K562 (cell line): ENCODE data around the gene SPOCD1. TPM values are rescaled to one million over a fixed set of nuclear protein-coding genes. Genes with fewer than 3 reads are reported as not detected.

Experiments used
- ARNT ChIP-seq, 2 experiments: fragments of 450-650 bp; IDR thresholded peaks; 2 replicates each; pipeline ENCODE4 v1.6.1; 2016; ENCODE audit warnings: mild to moderate bottlenecking in 1 of 2
- CBX8 ChIP-seq: fragments of 200-600 bp; sonication (generic); IDR thresholded peaks from 2 replicates; pipeline ENCODE4 v1.6.1; 2012; ENCODE audit warnings: borderline replicate concordance, mixed run types, low read depth, mild to moderate bottlenecking, moderate library complexity, mixed read lengths, low read length, control low read depth, inconsistent platforms; ENCODE audit not compliant: poor library complexity, severe bottlenecking; ENCODE audit errors: extremely low read depth
- CSDE1 ChIP-seq, 2 experiments: fragments of 450-650 bp; IDR thresholded peaks; 2 replicates each; pipeline ENCODE4 v1.6.1; 2016; ENCODE audit warnings: mild to moderate bottlenecking in 1 of 2
- DIDO1 ChIP-seq: fragments of 450-650 bp; IDR thresholded peaks from 2 replicates; pipeline ENCODE4 v1.6.1; 2016; ENCODE audit warnings: low read depth, missing biosample characterization, missing genetic modification characterization
- HDAC6 ChIP-seq: IDR thresholded peaks from 2 replicates; pipeline ENCODE4 v1.6.1; 2012; ENCODE audit warnings: low read depth, mild to moderate bottlenecking, control low read depth, inconsistent platforms, low read length, moderate library complexity
- HNRNPK ChIP-seq: fragments of 200-400 bp; formaldehyde crosslinking; IDR thresholded peaks from one replicate; pipeline ENCODE4 v1.6.1; 2018; ENCODE audit warnings: mild to moderate bottlenecking, low read depth, low read length; ENCODE audit not compliant: poor library complexity, severe bottlenecking
- MCM2 ChIP-seq: fragments of 450-650 bp; IDR thresholded peaks from 2 replicates; pipeline ENCODE4 v1.6.1; 2017; ENCODE audit warnings: low read depth, mild to moderate bottlenecking
- MLX ChIP-seq, 2 experiments: fragments of 450-650 bp in 1 of 2; sonication (generic) in 1 of 2; formaldehyde crosslinking; conservative IDR thresholded peaks; 2 replicates each; pipeline versions ENCODE4 v1.4.0 to v1.8.1; 2020 to 2022; ENCODE audit warnings: mild to moderate bottlenecking in 1 of 2, missing genetic modification reagents in 1 of 2
- OTX1 ChIP-seq: fragments of 450-650 bp; formaldehyde crosslinking; IDR thresholded peaks from 2 replicates; pipeline ENCODE4 v1.4.0; 2022; ENCODE audit warnings: mild to moderate bottlenecking
- RBM15 ChIP-seq: fragments of 200-400 bp; formaldehyde crosslinking; IDR thresholded peaks from 2 replicates; pipeline ENCODE4 v1.6.1; 2018; ENCODE audit warnings: mild to moderate bottlenecking, low read length, moderate library complexity; ENCODE audit not compliant: insufficient read depth
- RNF2 ChIP-seq: sonication (generic); IDR thresholded peaks from 2 replicates; pipeline ENCODE4 v1.6.1; 2016
- RUNX1 ChIP-seq: sonication (generic); IDR thresholded peaks from 2 replicates; pipeline ENCODE4 v1.6.1; 2016; ENCODE audit warnings: antibody characterized with exemption, low read depth
- STAT6 ChIP-seq: sonication (generic); formaldehyde crosslinking; IDR thresholded peaks from 2 replicates; pipeline ENCODE4 v1.8.1; 2023; ENCODE audit warnings: mild to moderate bottlenecking, missing genetic modification reagents
- THAP12 ChIP-seq: fragments of 250-450 bp; sonication (Bioruptor Pico); IDR thresholded peaks from 2 replicates; pipeline ENCODE4 v1.9.0; 2021; ENCODE audit warnings: mild to moderate bottlenecking, inconsistent platforms
- polyA plus RNA-seq, 8 experiments: library from polyadenylated mRNA; depleted of rRNA in 4 of 8; stranded (reverse) in 5 of 8; unstranded in 3 of 8; fragments of >200 nt; fragmentation: Nextera tagmentation in 2 of 8; fragmentation: Illumina TruSeq in 1 of 8; extraction: Ambion mirVana in 2 of 8; extraction: Trizol in 1 of 8; gene quantifications; 2 replicates each; pipeline versions ENCODE4 v1.2.1 to v1.2.3, GENCODE V29; 2011 to 2014; ENCODE audit warnings: inconsistent platforms in 1 of 8, missing spikeins in 1 of 8
- total RNA-seq, 7 experiments: library from RNA; depleted of rRNA in 6 of 7; stranded (reverse); fragments of >200 nt in 6 of 7; fragmentation: Illumina TruSeq in 2 of 7; extraction: Trizol in 2 of 7; gene quantifications; 2 replicates each; pipeline versions ENCODE4 v1.2.1 to v1.2.3, GENCODE V29; 2011 to 2021; ENCODE audit warnings: low replicate concordance in 1 of 7

The SPOCD1 gene
- total and polyA plus RNA-seq, 9 of the 15 experiments (the other 6 are each of a cell fraction or from before 2014, with no cell fraction given): 0.03 to 0.71 (median 0.26) TPM; not detected in 1

GRCh38 chr1:31760471-31761470, 55.1 kb downstream of the SPOCD1 start (continued):
- TF ChIP-seq HNRNPK (no peak), OTX1 (CRISPR knock-in tag) (no peak), MLX (CRISPR knock-in tag; conservative IDR thresholded peaks at IDR 0.05) (no peak), HDAC6 (no peak), DIDO1 (no peak), STAT6 (CRISPR knock-in tag) (no peak), CBX8 (no peak), MCM2 (no peak), CSDE1 (IDR thresholded peaks at IDR 0.05) (no peak), RUNX1 (no peak), RNF2 (no peak), RBM15 (no peak), THAP12 (CRISPR knock-in tag) (no peak), ARNT (IDR thresholded peaks at IDR 0.05) (no peak)
